Hepatic stellate cell (primary cell): ENCODE measurements around the gene PRRC2A.
"Not testable (repeated sequence)": the region's sequence is repeated elsewhere in the genome, so short reads cannot be mapped to it uniquely, and the experiment has no call there.

Experiments
- DNase-seq: peaks from one replicate; pipeline ENCODE4 v3.0.0; 2011; ENCODE audit warnings: low spot score

PRRC2A gene

DNA sequence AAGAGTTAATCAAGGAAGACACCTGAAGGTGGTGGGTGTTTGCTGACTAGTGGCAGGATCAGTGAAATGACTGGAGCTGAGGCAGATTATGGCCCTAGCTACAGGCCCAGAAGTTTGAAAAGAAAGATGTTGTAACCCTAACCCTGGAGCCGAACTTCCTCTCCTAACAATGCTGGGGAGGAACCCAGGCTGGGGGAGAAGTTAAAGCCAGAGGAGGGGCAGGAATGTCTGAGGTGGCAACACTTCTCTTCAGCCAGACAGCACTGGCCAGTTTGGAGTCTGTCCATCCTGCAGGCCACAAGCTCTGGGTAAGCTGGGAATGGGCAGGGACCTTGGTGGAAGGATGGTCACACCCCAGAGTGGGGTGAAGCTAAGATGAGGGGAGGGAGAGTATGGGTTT is 34.5 kb upstream of the PRRC2A start, which contains the start of gene LST1:
Gene LST1, plus strand, starts transcription at position 270 of the 400 bp plus-strand sequence. CDS start 1,023 bp downstream, outside the sequence.
- DNase-seq, result no peak

DNA sequence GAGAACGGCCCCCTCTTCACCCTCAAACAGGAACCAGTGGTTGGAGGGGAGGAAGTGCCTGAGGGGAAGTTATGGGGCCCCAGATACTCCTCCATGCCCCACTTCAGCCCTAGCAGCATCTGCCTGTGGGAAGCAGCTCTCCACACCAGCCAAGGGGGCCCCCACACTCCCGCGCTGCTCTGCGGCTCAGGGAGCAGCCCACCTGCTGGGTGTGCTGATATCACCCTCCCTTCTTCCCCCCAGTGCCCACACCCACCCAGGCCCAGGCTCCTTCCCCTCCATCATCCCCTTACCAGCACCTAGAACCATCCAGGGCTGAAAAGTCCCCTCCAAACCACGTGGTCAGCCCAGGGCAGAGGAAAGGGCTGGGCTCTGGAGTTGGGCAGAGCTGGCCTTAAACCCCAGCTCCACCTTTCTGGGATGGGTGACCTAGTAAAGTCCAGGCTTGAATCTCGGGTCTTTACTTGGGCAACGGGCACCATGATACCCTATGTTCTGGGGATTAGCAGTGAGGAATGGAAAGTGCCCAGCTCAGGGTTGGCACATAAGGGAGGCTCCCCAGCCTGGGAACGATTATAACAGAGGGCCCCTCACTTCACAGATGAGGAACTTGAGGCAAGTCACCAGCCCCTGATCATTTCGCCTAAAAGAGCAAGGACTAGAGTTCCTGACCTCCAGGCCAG is 33.8 kb upstream of the PRRC2A start:
- DNase-seq, result no peak

DNA sequence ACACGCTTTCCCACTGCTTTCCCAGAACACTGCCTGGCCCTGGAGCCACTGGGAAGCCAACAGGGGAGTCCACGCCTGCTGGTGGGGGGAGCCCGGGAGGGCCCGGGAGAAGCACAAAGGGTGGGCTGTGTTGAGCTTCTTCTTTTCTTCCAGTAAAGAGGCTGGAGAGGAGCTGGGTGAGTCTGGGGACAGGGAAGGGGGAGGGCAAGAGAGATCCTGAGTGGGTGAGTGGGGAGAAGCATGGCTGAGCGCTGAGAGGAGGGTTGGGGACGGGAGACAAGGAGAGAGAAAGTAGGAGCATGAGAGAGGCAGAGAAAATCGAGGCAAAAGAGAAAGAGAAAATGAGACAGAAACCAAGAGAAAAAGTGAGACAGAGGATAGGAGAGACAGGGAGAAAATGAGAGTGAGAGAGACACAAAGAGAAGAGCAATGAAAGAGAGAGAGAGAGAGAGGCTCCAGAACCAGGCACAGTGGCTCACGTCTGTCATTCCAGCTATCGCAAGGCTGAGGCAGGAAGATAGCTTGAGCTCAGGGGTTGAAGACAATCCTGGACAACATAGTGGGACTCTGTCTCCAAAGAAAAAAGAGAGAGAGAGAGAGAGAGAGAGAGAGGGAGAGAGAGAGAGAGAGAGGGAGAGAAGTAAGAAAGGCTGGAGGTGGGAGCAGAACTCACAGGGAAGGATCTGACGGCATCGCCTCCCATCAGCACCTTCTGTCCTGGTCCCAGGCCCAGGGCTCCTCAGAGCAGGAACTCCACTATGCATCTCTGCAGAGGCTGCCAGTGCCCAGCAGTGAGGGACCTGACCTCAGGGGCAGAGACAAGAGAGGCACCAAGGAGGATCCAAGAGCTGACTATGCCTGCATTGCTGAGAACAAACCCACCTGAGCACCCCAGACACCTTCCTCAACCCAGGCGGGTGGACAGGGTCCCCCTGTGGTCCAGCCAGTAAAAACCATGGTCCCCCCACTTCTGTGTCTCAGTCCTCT is 32.4 kb upstream of the PRRC2A start:
- no peak for DNase-seq

DNA sequence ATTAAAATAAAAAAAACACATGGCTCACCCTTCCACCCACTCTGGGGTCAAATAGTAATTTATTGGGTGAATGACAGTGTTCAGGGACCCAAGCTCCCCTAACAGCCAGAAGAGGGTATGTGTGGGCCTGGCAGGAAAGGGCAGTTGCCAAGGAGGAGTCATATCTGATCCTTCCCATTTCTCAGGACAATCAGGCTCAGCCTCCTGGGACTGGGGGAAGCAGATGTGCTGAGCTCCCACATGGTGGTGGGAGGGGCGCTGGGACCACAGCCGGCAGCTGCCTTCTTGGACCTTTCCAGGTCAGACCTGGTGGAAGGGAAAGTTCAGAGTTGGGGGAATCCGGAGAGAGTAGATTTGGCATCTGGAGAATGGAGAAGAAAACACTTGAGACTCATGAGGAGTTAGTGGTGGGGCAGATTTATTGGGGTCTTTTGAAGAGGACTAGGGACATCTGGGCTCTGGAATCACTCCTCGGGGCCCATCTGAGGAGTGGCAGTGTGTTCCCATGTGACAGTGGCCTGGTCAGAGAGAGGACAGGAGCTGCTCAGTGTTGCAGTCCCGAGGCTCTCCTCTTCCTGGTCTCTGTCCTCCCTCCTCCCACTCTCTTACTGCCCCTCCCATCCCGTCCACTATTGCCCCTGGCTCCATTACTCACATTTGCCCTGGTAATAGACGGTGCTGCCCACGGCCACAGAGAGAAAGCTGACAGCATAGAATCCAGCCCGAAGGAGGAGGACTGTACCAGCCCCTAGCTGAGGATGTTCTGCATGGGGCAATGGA is 31.5 kb upstream of the PRRC2A start:
- DNase-seq, result no peak

DNA sequence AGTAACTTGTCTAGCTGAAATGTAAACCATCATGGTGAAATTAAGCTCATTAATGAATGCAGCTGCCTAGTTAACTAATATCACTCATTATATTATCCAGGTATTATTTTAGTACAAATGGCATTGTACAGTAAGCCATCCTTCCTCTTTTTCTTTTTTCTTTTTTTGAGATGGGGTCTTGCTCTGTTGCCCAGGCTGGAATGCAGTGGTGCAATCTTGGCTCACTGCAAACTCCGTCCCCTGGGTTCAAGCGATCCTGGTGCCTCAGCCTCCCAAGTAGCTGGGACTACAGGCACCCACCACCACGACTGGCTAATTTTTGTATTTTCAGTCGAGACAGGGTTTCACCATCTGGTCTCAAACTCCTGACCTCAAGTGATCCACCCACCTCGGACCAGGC is 29.8 kb upstream of the PRRC2A start:
- DNase-seq, result not testable (repeated sequence)

DNA sequence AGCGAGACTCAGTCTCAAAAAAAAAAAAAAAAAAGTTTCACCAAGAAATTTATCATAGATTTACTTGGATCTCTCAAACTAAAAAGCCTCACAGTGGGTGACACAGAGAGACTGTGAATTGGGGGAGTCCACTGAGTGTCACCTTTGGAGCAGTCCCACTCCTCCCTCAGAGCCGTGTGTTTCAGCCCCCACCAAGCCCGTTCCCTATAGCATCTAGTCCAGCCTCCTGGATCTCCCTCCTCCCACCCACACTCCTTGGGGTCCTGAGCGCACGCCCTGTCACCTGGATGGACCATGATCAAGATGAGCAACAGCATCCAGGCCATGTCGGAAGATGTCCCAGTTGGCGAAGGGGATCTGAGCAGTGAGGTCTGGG is 28.1 kb upstream of the PRRC2A start:
- DNase-seq, result no peak

DNA sequence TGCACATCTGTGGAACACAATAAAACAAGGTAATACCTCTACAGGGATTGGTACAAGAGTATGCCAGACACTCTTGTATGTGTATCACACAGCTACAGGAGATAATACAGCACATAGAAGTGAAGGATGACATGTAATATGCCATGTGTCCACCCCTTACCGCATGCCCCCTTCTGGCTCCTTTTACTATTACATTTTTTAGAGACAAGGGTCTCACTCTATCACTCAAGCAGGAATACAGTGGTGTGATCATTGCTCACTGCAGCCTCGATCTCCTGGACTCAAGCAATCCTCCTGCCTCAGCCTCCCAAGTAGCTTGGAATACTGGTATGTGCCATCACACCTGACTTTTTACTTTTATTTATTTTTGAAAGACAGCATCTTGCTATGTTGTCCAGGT is 23.5 kb upstream of the PRRC2A start:
- DNase-seq, result no peak

DNA sequence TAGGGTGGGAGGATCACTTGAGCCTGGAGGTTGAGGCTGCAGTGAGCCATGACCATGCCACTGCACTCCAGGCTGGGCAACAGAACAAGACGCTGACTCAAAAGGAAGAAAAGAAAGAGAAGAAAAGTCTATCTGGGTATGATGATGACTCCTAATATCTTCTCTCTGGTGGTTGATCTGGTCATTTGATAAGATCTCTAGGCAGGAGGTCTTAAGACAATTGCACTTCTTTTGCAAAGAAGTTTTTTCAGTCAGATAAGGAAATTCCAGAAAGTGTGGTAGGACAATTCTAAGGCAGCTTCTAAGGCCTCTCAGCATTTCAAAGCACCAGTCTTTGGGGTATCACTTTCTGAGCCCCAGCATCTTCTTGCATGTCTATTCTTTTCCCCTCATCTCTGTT is 13.2 kb upstream of the PRRC2A start:
- DNase-seq, result no peak

DNA sequence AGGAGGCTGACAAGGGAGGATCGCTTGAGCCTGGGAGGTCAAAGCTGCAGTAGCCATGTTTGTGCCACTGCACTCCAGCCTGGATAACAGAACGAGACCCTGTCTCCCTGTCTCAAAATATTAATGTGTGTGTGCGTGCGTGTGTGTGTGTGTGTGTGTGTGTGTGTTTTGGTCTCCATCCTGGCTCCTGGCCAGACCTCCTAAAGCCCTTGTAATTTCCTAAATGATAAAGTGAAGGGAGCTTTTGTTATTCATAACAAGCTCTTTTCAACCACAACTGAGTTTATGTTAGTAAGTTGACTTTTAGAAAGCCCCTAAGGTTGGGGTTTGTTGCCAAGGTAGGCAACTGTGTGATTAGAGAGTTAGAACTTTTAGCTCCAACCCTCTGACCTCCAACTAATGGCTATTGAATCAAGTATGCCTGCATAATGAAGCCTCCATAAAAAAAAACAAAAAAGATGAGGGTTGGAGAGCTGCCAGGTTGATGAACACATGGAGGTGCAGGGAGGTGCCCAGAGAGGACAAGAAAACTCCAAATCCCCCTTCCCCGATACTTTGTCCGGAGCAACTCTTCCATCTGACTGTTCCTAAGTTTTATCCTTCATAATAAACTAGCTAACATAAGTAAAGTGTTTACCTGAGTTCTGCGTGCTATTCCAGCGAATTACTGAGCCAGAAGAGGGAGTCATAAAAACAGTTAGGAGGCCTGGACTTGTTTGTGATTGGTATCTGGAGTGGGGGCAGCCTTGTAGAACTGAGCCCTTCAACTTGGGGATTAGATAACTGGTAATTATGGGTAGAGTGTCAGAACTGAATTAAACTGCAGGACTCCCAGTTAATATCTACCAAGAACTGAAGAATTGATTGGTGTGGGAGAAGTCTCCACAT is 10.8 kb upstream of the PRRC2A start:
- DNase-seq, result no peak

DNA sequence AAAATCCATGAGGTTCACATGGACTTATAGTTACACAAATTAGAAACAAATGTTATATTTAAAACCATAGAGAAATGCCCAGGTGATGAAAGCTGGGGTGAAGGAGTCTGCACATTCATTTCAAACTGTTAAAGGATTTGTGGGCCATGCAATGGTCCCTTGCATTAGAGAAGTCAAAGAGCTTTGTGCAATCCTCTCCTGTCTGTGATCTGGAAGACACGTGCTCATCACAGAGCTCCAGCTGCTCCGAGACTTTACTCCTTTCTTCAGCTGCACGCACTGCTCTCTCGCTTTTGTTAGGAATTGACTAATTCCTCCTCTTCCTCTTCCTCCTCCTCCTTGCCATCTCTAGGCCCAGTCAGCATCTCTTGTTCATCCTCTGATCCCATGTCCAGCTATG is 9.5 kb upstream of the PRRC2A start:
- no peak for DNase-seq

DNA sequence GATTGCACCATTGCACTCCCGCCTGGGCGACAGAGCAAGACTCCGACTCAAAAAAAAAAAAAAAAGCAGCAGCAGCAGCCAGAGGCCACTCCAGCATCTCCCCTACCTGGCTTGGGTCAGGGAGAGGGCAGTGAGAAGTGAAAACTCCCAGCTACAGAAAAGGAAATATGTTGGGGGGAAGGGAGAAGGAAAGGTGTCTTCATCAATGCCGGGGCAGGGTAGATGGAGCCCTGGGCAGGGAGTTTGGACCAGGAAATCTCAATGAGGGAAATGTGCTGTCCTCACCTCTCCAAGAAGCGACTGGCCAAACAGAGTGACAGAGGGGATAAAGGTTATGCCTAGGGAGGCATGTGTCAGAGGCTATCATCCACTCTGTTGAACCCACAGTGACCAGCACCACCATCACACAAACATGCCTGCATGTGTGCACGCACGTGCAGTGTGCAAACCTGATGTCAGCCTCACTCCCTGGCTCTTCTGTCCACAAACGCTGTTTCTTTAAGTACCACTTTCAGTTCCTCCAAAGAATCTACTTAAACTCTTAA is 6.4 kb upstream of the PRRC2A start:
- DNase-seq, result no peak

DNA sequence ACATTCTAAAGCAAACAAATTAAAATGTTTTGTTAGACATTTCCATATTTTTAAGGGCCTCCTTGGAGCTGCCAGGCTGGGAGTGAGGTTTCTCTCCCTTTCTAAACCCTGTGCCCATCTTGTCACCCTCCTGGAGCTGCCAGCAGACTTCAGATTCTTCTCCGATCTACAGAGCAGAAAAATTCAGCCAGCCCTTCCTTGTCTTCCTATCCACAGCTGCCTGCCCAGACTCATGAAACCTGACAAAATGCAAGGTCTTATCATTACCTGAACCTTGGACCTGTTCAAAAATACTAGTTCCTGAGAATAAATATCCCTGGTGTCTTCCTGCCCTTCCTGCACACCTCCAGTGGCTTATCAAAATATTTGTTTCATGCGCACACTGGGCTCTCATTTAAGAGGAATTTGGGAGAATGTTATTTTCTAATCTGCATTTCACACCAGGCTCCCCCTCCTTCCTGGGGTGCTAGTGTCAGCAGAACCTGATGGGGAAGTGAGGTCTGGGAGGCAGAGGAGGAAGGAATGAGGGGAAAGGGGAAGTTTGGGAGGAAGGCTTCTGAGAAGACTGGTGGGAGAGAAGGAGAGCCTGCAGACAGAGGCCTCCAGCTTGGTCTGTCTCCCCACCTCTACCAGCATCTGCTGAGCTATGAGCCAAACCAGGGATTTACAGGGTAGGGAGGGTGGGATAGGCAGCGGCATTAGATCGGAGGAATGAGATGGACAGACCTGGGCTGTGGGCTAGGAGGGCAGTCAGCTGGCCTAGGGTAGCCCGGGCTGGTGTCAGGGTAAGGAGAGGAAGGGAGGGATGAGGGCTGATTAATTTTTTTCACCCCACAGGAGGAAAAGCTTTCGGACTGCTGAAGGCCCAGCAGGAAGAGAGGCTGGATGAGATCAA is 5.6 kb upstream of the PRRC2A start, which contains the start of gene AIF1:
Gene AIF1, plus strand, starts transcription at position 551 of the 895 bp plus-strand sequence. Its CDS starts 96 bp downstream, at position 647.
- DNase-seq, result no peak

DNA sequence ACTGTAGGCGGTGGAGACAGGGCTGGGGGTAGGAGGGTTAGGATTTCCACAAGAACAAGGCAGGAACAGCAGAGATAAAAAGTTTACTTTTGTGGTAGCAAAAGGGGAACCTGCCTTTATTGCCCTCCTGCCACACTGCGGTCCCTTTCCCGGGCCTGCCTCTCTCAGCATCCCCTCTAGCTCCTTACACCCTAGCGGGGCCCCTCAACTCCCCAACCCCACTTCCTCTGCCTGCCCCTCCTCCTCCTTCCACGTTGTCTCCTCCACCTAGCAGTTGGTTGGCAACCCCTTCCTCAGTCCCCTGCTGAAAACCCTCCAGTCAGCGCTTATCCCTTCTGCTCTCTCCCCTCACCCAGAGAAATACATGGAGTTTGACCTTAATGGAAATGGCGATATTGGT is 4.8 kb upstream of the PRRC2A start:
- no peak for DNase-seq

DNA sequence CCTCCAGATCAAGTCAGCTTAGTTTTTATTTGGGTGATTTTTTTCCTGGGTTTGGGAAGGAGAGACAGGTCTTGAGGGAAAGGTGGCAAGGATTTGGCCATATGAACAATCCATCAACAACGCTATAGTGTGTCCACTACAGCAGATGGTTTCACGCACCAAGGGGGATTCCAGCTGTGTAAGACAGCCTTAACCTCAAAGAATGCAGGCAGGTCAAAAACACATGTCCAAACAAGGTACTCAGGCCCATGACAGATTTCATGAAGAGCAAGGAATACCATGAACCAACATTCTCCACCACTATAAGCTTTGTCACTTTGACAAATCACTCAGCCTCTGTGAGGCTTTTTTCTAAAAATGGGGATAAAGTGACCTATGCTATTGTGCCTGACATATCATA is 3.5 kb upstream of the PRRC2A start:
- DNase-seq, result no peak

DNA sequence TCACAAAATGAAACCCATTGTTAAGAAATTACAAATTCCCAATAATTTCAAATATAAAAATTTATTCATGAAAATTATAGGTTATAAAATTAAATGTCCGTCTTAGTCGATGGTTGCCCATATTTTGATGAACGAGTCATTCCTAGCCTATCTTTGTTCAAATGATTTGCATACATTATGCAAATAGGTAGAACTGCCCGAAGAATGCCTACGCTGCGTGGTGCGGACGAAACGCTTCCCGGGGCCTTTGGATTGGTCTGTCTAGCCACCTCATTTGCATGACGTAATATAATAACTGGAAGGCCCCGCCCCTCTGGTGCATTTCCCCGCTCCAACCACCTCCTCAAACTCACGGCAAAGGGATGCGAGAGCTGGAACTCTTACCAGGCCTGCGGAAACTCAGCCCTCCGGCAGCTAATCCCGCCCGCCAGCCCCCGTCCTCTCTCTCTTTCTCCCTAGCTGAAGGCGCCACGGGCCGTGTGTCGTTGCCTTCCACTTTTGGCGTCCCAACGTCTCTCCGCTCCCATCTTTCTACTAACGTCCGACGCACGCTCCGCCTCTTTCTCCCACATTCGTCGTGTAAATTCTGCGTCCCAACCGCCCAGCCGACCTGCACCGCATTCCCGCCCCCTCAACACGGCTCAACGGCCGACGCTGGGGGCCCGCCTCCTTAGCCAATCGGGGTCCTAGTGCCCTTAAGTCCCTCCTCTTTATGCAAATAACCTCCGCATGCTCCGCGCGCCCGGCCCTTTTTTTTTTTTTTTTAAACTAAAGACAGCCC is 520 bp upstream of the PRRC2A start:
- peak; percentile 98 for DNase-seq

DNA sequence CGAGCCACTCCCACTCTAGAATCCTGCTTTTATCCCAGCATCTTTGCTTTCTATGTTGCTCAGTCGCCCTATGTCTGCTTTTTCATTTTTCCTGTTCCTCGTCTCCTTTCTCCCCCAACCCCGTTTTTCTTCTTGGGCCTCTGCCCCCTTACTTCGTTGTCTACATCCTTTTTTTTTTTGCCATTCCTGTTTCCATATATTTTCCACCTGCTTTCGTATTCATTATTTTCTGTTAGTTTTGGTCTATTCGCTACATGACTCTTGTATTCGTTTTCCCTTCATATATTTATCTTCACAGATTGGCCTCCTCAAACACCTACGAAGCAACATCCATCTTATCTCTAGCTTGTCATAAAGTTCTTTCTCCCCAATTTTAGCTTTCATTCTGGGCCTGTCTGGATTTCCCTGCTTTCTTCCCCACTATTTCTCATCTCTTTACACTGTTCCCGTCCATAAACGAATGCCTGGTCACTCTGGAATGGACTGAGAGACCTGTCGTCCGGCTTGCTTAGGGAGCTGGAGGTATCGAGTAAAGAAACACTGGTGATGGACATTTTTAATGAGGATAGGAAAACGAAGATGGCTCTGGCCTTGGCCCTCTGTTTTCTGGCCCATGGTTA is 915 bp downstream of the PRRC2A start:
- DNase-seq, result no peak

DNA sequence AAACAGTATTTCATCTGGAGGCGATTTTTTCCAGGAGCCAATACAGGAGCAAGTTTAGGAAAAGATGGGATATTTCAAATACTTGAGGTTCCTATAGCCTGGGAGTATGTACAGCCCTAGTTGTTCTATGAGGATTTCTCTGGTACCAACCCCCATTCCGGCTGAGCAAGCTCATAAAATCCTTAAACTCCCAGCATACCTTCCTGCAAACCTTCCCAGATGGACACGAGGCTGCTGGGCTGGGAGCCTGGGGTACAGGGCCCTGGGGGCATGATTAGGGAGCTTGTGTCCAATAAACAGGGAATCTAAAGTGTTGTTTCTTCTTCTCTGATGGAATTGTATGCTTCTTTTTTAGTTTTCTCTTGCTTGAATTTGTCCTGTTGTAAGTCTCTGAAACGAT is 1.5 kb downstream of the PRRC2A start:
- DNase-seq, result peak; percentile 49

DNA sequence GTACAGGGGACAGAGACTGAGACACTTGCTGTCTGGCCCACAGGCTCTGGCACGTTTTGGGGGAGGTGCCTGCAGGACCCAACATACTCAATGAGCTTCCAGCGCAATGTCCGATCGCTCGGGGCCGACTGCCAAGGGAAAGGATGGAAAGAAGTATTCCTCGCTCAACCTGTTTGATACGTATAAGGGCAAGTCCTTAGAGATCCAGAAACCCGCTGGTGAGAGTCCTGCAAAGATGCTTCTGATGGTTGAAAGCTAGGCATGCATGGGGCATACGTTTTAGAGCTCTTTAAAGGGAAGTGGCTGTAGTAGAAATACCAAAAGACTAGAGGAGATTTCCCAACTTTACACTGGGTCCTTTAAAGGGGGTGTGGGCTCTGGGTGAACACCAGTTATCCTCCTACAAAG is 2.2 kb downstream of the PRRC2A start:
- DNase-seq, result no peak

DNA sequence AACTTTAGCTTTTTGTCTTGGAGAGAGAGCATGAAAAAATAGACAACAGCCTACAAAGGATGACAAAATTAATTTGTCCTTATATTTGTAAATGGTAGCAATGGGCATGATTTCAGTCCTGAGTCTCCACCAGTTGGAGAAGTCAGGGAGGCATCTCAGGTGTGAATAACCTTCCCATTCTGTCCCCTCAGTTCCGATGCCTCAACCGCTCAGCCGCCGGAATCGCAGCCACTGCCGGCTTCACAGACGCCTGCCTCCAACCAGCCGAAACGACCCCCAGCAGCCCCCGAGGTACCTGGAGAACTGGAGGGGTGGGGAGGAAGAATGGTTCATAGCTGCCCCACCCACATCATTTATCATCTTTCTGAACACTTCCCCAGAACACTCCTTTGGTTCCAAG is 3.6 kb downstream of the PRRC2A start:
- DNase-seq, result no peak
